ENCODE data around the gene NLK.

The NLK gene

DNA sequence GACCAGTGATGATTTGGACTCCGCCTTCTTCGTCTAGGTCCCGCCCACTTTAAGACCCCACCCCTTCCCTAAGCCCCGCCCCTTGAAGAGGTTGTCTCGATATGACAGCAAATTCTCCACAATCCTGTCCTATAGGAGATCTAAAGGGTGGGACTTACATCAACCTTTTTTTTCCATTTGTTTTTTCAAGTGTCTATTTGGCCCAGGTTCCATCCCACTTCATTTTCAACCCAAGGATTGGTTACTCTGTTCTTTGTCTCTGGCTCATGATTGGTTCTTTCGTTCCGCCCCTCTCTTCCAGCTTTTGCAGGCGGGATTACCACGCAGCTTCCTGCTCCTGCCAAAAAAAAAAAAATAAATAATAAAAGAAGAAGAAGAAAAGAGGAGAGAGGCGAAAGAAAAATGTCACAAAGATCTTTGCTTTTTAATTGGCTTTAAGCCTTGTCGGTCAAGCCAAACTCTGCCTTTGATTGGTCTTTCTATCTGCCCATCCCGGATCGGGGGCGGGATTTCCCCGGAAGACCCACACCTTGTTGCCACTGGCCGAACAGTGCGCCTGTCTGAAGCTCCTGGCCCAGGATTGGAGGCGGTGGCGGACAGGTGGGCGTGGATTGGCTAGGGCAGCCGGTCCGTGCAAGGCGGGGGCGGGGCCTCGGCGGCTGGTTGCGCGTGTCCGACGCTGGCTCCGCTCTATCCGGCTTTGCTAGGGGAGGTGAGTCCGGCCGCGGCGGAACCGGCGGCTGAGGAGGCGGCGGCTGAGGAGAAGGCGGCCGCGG lies 1.2 kb upstream of the NLK start:
- FAIRE-seq: peak; percentile 99

DNA sequence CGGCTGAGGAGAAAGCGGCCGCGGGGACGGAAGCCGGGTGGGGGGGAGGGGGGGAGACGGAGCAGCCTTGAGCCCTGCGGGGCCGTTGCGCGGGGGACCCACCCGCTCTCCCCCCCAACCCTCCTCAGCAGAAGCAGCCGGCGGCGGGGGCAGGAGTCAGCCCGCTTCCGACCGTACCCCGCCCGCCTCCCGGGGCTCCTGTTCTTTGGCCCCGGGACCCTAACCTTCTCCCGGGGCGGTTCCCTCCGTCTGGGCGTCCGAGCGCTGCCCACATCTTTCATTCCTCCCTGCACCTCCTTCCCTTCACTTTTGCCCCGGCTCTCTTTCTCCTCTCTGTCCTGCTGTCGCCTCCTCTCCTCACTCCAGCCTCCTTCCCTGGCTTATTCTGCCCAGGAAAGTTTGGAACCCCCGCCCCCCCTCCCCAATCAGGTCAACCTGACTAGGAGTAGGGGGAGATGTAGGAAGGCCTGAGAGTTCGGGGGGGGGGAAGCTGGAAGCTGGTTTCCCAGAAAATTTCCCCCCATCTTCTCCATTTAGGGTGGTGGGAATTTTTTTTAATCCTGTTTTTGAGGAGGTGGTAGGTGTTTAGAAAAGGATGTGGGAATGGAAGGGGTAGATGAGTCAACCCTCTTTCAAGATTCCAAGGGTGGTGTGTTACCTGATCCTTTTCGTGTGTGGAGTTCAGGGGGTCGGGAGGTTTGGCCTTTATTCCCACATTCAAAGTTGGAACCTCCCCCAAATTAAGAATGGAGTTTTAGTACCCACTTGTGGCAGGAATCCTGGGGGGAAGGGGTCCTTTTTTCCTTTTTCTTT lies 427 bp upstream of the NLK start:
- no peak for FAIRE-seq

DNA sequence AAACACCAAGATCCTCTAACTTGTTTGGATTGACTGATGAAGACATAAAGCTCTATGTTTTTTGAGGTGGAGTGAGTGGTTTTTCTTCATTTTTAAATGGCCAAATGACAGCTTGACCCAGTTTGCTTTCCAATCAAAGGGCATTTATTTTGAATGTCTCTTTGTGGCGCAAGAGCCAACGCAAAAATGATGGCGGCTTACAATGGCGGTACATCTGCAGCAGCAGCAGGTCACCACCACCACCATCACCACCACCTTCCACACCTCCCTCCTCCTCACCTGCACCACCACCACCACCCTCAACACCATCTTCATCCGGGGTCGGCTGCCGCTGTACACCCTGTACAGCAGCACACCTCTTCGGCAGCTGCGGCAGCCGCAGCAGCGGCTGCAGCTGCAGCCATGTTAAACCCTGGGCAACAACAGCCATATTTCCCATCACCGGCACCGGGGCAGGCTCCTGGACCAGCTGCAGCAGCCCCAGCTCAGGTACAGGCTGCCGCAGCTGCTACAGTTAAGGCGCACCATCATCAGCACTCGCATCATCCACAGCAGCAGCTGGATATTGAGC lies 329 bp downstream of the NLK start:
- no peak for FAIRE-seq

DNA sequence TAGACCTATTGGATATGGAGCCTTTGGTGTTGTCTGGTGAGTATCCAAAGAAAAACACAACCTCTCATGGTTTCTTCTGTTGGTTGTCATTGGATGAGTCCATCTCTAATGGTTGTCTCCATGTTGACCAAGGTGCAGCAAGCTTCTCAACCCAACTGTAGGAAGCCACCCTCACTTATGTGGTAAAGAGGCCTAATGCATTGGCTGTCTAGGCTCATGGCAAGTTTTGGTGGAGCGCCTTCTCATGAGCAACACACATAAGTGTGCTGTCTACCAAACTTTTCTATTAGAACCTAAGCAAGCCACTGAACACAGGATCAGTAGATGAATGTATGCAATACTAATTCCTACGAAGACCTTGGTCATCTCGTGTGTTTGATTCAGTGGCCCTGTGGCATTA lies 819 bp downstream of the NLK start:
- no peak for FAIRE-seq

DNA sequence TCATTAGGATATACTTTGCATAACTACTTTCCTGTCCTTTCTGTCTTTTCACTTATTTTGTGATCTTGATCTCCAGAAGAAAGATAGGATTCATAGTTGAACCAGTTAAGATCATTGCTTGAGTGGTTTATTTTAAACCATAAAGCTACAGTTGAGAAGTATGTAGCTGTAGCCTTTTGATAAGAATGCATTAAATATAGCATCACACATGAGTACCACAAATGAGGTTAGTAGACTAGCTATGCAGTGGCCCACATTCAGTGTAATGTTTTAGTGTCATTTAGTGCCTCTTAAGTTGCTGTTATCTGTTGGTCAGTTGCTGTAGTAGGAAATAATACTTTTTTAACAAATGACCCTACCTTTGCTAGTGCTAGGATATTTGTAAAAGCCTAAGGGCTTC lies 1.3 kb downstream of the NLK start:
- FAIRE-seq: no peak

DNA sequence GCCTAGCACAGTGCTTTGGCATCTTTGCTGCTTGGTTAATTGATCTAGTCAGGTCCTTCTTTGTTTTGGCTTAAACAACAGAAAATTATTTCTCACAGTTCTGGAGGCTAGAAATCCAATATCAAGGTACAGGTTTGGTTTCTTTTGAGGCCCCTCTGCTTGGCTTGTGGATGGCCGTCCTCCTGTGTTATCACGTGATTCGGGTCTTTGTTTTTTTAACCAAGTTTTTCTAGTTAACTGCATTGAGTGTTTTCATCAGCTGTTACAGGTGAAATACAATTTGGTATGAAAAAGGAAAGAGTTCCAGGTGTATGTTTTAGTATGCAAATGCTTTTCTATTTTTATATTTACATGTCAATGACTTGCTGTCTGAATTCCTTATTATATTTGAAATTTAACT lies 2.8 kb downstream of the NLK start:
- FAIRE-seq: no peak

DNA sequence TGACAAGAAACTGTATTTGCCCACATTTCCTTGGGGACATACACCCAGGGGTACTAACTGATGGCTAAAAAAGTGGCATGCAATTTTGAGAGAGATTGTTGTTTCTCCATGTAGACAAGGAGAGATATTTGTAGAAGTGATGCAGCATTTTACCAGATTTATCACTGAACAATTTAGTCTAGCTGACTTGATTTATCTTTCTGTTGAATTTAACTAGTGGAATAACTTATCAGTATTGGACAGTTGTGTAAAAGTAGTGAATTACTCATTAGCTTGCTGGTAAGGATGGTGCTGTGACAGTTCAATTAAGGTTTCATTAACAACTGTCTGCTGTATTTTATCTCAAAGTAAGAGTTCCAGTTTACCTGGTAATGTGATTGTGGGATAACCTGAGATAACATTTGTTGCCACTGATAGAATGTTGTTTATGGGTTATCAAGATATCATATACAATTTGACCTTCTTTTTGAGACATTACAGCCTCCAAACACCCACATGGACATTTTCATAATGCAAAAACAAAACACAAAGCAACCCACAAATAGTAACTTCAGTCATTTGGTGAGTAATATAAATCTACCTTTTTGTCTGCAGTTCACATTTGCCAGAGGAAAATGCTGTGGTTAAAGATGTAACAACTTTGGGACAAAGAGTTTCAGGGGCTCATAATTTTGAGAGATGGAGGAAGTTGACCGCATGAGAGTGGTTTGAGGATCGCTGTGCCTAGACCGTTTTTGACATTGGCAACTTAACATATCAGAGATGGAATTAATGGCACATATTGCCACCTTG lies 3.8 kb downstream of the NLK start:
- FAIRE-seq: no peak

DNA sequence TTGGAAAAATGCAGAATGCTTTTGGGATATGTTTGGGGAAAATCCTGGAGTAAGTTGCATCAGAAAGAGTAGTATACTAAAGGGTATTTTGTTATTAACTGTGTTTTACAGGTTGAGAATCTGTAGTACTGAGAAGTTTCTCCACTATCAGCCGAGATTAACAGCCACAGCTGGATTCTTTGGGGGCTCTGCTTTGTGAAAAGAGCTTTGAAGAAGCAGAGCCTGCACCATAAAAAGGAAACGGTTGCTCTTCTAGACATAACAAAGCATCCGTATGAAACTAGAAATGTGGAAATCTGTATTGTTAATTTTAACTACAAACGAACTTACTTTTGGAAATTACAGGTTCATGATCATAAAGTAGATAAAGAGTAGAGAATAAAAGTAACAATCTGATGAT lies 5.3 kb downstream of the NLK start:
- peak; percentile 26 for FAIRE-seq

DNA sequence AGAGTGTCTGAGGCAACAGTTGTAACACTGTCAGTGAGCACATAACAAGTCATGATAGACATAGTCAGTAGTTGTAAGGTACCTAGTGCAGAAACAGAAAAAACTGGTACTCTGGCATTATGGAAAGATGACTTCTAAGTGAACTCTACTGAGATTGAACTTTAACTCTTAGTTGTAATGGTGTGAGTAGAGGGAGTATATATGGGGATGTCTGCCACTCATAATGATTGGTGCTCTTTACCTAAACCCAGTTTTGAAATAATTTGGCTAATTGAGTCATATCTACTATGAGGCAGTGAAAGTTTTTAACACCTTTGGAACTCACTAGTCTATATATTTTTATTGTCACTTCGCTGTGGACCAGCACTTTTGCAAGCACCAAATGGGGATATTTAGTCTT lies 6.6 kb downstream of the NLK start:
- FAIRE-seq: no peak

DNA sequence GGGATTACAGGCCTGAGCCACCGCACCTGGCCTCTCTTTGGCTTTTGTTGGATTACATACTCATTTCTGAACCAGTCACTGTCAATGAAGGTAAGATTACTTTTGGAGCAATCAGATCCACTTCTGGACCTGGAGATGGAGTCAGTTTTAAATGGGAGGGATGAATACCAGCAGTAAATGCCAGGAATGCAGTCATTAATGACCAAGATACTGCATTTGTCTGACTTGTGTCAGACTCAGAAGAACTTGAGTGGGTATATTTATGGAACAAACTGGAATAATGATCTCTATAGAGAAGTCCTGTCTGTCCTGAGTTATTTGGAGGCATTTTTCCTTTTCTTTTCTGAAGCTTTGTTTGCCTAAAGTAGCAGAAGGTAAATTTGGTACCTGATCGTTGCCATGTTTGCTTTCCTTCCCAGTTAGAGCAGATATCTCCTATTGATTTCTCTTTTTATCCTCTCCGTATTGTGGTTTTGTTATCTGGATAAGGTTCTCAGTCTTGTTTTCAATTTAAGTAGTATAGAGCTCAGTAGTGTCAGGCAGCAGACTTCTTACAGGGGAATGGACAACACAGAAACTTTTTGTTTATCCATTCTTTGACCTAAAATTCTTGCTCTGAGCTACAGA lies 10.7 kb downstream of the NLK start:
- no peak for FAIRE-seq

DNA sequence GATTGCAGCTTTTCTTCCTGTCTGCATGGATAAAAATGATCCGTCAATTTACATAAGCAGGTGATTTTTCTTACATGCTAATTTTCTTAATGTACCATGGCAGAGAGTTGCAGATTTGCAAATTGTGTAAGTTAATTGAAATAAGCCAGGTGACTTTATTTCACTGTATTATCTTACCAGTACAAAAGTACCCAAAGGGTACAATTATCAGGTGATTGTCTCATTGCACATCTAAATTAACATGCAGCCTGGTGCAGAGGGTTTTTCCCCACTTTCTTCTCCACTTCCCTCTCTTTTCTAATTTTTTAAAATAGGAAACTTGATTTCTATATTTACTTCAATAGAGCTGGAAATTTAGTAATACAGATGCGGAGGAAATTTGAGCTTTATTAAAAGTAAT lies 11.2 kb downstream of the NLK start:
- no peak for FAIRE-seq

DNA sequence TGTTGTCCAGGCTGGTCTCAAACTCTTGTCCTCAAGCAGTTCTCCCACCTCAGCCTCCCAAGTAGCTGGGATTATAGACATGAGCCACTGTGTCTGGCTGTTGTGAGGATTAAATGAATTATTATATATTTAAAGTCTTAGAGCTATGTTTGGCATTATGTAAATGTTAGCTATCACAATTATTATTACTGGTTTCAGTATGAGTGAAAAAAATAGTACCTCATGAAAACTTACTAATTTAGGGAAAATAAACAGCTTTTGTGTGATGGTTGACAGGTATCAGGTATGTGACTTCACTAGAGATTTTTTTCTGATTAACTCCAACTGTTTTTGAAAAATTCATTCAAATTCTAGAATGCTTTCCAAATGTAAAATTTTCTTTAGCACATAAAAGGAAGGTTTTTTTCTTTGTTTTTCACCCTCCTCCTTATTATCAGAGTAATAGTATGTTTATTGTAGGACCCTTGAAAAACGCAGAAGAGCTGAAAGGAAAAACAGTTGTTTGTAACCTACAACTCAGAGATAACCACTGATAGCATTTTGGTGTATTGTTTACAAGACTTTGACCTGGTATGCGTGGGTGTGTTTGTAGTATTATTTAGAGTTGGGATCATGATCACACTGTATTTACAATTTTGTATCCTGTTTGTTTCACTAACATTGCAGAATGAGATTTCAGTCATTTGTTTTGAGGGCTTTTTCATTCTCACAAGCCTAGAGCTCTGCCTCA lies 13.2 kb downstream of the NLK start:
- peak; percentile 60 for FAIRE-seq

DNA sequence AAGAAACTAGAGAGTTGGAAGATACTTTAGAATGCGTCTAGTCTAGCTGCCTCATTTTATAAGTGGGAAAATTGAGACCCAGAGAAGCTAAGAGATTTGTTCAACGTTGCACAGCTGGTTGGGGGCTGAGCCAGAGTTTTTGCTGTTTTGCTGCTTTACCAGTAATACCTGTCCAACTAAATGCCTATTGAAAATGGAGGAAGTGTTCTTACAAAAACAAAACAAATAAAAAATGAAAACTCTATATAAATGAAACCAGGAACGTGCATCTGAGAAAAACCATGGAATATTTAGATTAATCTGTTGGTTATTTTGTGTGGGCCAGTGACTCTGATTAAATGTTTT lies 13.8 kb downstream of the NLK start:
- no peak for FAIRE-seq

DNA sequence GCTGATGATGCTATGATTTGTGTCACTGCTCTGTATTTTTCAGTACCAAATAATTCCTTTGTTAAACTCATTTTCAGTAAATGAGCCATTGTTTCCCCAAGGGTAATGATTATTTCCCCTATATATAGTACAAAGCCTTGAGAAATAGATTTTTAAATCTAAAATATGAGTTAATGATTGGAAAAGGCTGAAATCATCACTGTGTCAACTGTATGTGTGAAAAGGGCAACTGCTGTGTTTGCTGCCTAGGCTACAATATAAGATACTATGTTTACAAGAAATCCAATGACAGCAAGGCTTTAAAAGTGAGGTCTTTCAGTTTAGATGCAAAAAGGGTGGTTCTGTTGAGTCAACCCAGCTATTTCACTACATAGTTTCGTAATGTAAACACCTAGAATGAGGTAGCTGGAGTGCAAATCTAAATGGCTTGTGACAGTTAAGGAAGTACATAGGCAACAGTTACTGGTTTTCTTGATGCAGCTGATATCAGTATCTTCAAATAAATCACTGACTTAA lies 15.3 kb downstream of the NLK start:
- no peak for FAIRE-seq

DNA sequence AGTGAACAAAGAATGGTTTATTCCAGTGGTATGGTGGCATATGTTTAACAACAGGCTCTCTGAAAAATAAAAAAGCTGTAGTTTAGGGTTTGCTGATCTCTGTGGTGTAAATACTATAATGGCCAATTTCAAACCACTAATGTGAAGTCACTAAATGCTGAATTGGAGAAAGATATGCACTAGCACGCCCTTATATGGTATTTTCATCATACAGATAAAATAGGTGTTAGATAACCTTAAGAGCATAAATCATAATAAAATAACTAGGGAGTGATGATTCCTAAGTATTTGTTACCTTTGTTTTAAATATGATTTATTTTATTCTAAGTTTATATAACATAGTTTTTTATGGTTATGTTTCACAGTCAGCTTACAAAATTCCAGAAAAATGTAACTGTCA lies 17.2 kb downstream of the NLK start:
- FAIRE-seq: no peak

DNA sequence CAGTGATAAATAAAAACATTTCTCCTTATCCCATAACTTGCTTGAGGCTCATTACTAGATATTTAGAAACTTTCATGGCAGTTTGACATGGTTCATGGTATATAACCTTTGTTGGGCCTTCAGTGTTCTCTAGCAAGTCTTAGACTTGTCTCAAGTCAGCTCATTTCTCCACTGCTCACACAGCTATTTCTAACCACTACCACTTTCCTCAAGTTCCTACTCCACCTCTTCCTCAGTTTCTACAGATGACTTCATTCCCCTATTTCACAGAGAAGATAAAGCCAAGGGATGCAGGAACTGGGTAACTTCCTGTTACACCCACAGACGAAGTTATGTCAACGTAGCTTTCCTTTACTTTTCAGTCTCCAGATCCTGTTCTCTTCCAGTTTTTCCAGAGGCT lies 23.2 kb downstream of the NLK start:
- FAIRE-seq: no peak

DNA sequence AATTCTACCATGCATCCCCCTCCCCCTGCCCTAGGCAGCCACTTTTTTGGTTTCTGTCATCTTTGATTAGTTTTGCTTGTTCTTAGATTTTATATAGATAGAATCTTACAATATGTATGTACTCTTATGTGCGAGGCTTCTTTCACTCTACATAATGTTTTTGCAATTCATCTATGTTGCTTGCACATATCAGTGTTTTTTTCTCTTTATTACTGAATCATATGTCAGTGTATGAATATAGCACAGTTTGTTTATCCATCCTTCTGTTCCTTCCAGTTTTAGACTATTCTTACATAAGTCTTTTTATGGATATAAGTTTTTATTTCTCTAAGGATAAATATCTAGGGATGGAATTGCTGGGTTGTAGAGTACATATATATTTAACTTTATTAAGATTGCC lies 26.6 kb downstream of the NLK start:
- no peak for FAIRE-seq

DNA sequence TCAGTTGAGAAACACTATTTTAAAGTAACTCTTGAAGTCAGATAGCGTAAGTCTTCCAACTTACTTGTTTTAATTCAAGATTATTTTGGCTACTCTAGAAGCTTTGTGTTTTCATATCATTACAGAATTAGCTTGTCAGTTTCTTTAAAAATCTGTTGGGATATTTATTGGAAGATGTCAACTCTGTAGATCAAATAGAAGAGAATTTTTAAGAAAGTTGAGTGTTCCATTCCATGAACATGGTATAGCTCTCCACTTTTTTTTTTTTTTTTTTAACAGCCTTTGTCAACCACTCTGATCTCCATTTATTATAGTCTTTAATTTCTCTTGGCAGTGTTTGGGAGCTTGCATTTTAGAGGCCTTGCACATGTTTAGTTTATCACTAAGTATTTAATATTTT lies 28.7 kb downstream of the NLK start:
- no peak for FAIRE-seq

DNA sequence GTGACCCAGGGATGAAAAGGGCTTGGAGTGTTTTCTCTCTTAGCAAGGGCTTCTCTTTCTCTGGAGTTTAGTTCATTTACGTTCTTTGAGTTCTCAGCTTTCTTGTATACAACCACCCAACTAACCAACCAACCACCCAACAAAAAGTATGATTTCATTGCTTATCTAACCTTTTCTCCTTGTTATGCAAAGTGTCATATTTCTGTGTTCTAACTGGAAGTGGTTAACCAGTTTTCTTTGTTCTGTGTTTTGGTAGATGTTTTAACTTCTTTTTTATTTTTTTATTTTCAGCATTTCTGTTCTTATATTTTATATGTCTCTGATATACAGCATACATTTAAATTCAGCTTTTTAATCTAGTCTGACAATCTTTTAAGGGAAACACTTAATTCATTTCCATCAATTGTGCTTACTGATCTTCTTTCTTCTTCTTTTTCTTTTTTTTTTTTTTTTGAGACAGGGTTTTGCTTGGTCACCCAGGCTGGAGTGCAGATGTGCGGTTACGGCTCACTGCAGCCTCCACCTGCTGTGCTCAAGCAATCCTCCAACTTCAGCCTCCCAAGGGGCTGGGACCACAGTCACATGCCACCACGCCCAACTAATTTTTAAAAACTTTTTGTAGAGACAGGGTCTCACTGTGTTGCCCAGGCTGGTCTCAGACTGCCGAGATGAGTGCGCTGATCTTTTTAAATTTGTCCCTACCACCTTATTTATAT lies 29.6 kb downstream of the NLK start:
- no peak for FAIRE-seq

DNA sequence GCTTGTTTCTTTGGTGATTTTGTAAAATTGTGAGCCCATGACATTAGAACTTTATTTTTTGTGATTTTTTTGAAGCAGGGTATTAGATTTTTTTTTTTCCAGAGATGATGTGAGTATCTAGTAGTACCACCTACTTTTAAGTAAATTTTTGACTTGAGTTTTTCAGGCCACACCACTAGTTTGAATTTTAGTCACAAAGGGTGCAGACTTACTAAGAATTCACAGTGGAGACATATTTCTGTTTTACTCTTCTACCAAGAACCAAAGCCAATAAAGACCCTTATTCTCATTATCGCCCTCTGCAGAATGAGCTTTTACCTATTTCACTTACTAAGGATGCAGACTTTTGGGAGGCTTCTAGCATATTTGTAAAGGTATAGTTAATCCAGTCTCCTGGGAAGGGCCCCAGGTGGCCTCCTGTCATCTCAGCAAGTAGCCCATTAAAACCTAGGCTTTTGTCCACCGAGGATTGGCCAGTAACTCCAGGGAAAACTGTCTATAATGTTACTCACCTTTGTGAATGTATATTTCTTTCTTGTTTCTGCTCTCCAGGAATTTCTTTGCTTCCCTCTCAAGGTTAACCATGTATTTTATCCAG lies 30.6 kb downstream of the NLK start:
- no peak for FAIRE-seq

DNA sequence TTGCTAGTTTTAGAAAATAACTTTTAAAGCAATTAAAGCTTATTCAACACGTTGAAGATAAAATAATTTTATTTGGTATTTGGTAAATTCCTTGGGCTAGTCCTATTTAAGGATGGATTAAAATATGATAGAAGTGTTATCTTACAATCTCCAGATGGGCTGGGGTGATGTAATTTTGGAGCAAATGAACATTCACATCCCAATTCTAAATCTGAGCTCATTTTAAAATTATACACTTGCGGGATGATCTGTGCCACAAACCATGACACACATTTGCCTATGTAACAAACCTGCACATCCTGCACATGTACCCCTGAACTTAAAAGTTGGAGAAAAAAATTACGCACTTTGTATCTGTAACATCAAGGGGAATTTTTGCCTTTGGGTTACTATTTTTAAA lies 31.5 kb downstream of the NLK start:
- peak; percentile 66 for FAIRE-seq

Measured in endometrium (tissue), 2 donors.